ENCODE measurements around the gene ARHGAP25.
A peak's percentile ranks its signal among the peaks of the same experiment; 100 is the strongest.

ARHGAP25 gene

DNA sequence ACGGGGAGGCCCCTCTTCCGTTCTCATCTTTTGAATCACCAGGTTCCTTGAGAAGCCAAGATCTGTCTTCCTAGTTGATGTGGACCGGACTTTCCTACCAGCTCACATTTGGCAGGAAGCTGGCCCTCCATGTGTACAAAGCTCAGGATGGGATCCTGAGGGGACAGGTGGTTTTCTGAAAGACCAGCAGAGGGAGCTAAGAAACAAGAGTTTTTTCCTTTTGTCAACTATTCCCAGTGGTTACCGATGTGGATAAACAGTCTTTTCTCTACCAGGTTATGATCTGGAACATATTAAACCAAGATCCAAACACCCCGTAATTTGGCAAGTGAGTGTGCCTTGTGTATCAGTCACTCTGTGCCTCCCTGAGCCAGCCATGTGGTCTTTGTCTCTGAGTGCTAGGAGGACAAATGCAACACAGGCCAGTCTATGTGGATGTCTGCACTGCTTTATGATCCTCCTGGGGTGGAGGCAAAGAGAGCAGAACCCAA is 25.1 kb upstream of the ARHGAP25 start:
- no peak for TF ChIP-seq ZNF274 (IDR thresholded peaks at IDR 0.05; ENCODE audit: low read depth, low read length)
- H3K4me3 ChIP-seq (ENCODE audit: low read length): no peak overlapping the region

DNA sequence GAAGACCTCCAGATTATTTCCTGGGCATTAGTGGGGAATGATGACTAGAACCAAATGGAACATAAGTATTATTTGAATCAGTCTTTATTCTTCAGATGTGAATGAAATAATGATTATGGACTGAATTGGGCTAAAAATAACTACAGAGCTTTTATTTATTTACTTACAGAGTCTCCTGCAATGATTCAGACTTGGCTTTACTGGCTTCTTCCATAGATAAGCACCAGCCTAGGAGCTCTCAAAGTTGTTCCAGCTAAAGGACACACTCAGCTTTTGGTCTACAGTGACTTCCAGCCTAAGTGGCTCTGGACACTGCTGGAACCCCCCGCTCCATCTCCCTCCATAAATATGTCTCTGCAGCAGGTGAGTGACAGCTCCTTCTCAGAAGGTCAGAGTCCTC is 24.3 kb upstream of the ARHGAP25 start:
- no peak overlapping the region for H3K4me3 ChIP-seq (ENCODE audit: low read length)
- TF ChIP-seq ZNF274 (IDR thresholded peaks at IDR 0.05; ENCODE audit: low read depth, low read length): no peak

DNA sequence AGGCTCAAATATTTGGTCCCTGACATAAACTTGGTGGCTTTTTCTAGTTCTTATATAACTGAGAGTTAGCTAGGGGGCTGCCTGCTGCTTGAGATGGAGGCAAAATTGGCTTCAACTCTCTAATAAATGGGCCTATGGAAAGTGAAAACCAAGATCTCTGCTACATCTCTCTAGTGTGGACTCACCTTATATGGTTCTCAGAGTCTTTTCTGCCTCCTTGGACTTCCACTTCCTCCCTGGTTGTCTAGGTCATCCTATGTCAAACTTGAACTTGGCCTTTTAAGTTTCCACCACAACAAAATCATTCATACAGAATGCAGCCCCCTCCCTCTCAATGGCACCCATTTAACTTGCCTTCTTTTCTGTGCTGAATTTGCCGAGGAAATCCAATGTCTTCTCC is 23.9 kb upstream of the ARHGAP25 start:
- no peak for TF ChIP-seq ZNF274 (IDR thresholded peaks at IDR 0.05; ENCODE audit: low read depth, low read length)

DNA sequence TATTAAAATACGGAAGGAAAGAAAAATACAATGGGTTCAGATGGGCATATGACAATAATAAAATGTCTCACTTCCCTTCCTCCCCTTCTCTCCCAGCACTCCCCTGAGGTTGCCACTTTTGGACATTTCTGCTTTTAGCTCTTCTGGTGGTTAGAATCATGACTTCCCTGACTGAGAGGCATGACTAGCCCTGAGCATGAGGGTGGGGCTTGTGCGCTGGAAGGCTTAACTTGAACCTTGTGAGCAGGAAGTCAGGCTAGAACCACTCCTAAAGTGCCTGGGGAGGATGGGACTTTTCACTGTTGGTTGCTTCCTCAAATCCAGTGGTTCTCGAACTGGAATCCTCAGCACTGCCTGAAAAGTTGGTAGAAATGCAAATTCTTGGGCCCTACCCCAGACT is 19.7 kb upstream of the ARHGAP25 start:
- peak overlapping the region; percentile 13; the same call in 1 of the 2 replicates for H3K4me3 ChIP-seq (ENCODE audit: low read length)

More for the DNA sequence above, 23.9 kb upstream of the ARHGAP25 start:
- H3K4me3 ChIP-seq (ENCODE audit: low read length): no peak overlapping the region

DNA sequence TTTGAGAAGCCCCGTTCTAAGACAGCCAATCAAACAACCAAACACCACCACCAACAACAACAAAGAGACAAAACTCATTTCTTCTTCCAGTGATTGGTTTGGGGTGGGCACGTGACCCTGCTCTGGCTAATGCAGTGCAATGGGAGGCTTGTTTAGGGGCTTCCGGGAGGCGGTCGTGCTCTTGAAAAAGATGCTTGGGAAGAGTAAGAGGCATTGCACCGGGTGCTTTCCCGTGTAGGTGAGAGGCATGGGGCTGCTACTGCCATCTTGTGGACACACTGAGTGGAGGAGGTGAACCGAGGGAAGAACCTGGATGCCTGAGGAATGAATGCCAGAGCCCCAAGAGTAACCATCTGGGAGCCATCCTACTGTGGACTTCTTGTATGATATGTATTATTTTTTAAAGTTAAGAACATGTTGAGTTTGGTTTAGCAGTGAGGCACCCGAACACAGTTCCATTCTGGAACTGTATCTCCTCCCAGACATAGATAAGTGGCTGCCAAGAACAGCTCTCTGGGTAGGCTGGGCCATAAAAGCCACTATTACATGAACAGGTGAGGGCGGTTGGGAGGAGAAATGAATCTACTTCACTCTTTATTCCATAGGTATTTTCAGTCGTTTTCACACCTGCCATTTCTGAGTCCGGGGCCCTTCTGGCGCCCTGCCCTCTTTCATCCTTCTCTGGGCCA is 19.1 kb upstream of the ARHGAP25 start:
- peak overlapping the region; percentile 13; the same call in 1 of the 2 replicates for H3K4me3 ChIP-seq (ENCODE audit: low read length)
- TF ChIP-seq ZNF274 (IDR thresholded peaks at IDR 0.05; ENCODE audit: low read depth, low read length): no peak

More for the DNA sequence above, 19.7 kb upstream of the ARHGAP25 start:
- TF ChIP-seq ZNF274 (IDR thresholded peaks at IDR 0.05; ENCODE audit: low read depth, low read length): no peak

DNA sequence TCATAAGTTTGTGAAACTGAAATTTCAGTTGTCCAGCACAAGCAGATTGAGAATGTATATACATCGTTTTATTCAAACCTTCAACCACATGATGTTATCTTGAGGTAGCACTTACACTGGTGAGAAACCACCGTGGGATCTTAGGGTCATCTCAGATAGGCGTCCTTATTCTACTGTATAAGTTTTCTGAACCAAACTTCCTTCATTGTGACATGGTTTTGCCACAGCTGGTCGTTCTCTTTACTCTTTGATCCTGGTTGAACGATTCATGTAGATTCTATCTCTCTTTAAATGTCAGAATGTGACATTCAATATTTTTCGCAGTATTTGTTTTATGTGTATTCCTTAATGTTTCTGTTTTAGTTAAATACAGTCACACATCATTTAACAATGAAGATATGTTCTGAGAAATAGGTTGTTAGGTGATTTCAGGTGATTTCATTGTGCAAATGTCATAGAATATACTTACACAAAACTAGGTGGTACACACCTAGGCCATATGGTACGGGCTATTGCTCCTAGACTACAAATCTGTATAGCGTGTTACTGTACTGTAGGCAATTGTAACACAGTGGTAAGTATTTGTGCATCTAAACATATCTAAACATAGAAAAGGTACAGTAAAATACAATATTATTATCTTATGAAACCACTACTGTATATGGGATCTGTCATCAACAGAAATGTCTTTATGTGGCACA is 17.9 kb upstream of the ARHGAP25 start:
- no peak overlapping the region for H3K4me3 ChIP-seq (ENCODE audit: low read length)
- no peak for TF ChIP-seq ZNF274 (IDR thresholded peaks at IDR 0.05; ENCODE audit: low read depth, low read length)

DNA sequence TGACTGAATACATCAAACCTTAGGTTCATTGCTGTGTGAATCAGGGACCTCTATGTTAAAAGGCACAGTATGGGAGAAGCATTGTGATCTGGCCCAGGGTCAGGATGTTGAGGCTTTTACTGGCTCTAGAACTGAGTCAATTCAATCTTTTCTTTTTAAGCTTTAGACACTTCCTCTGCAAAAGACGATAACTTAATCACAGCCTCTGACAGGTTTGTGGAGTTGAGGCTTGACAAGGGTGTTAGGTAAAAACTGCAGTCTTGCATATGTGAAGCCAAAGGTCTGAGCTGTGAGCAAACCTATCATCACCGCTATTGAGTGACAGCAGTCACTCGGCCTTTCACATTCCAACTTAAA is 17.3 kb upstream of the ARHGAP25 start:
- TF ChIP-seq ZNF274 (IDR thresholded peaks at IDR 0.05; ENCODE audit: low read depth, low read length): no peak
- H3K4me3 ChIP-seq (ENCODE audit: low read length): no peak overlapping the region

DNA sequence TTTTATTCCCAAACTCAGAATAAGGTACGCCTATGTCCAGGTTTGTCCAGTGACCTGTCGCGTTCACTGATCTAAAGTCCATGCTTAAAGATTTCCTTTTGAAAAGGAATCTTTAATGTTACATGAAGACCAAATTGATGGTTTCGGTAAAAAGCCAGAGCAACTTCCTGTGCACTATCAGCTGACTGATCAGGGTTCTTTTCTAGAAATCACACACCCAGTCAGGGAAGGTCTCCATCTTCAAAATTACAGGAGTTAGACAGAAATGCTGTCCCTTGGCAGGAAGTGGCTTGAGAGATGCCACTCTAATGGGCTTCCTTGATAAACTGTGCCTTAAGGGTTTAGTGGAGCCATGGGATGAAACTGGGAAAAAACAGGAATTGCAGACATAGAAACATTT is 14.7 kb upstream of the ARHGAP25 start:
- H3K4me3 ChIP-seq (ENCODE audit: low read length): no peak overlapping the region
- TF ChIP-seq ZNF274 (IDR thresholded peaks at IDR 0.05; ENCODE audit: low read depth, low read length): no peak

DNA sequence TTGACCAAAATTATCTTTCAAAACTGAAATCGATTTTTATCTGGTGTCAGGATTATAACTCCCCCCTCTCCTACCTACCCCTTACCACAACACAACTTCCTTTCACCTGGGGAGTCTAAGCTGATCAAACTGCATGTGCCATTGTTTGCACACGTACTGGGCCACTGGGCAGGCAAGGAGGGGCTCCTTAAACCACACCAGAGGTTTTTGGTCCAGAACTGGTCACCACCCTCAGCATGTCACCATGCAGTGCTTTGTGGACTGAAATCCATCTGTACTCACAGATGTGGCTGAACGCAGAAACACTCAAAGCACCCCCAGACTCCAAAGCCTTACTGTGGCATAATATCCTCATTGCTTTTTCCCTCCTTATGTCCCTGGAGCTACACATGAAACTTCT is 13.9 kb upstream of the ARHGAP25 start:
- TF ChIP-seq ZNF274 (IDR thresholded peaks at IDR 0.05; ENCODE audit: low read depth, low read length): no peak
- no peak overlapping the region for H3K4me3 ChIP-seq (ENCODE audit: low read length)

DNA sequence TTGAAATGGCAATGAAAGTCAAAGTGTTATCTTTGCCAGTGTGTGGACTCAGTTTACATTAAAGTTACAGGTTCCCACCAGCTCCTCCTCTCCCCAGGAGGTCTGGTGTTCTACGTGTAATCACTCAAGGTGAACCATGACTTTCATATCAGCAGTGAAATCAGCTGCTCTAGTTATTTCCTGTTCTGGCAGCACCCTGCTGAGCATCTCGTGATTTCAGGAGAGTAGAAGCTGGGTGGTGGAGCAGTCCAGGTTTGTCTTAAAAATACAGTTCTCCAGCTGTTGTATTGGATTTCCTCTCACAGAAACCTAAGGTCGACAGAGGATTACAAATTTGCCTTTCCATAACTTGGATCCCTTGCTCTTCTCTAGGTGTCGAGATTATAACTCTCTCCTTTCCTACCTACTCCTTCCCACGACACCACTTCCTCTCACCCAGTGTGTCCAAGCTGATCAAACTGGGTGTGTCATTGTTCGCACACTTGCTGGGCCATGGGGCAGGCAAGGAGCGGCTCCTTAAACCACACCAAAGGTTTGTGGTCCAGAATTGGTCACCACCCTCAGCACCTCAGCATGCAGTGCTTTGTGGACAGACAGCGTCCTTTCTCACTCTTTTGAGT is 13.0 kb upstream of the ARHGAP25 start:
- TF ChIP-seq ZNF274 (IDR thresholded peaks at IDR 0.05; ENCODE audit: low read depth, low read length): no peak
- H3K4me3 ChIP-seq (ENCODE audit: low read length): peak overlapping the region; percentile 13; the same call in 1 of the 2 replicates

DNA sequence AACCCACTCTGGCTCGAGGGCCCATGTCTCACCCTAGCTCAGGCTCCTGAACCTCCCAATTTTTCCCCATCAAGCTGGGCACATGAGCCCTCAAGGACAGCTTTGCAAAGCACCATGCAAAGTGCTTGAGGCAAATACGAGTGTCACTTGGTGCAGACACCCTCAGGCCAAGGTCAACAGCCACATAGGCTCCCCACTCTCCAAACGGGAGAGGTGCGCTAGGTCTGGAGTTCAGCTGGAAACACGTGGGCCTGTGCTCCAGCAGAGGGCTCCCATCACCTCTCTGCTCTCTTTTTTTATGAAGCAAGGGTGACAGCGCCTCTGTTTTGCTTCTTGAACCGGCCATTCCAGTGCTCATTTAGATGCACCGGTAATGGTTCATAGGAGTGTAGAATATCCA is 11.9 kb upstream of the ARHGAP25 start:
- no peak overlapping the region for H3K4me3 ChIP-seq (ENCODE audit: low read length)
- no peak for TF ChIP-seq ZNF274 (IDR thresholded peaks at IDR 0.05; ENCODE audit: low read depth, low read length)

DNA sequence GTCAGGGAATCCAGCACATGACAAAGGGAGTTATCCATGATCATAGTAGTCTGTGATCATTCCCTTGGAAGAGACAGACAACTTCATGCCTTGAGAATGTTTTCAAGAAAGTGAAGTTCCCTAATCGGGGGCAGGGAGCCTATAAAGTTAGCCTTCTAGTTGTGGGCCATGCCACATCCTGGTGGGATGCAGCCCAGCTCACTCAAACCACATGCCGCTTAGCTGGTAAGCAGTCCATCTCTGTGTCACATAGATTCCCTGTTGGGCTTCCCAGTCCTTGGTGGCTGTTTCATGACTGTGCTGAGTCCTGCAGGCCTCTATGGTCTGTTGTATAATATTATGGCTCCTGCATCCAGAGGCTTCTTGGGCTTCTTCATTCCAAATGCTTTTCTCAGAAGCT is 11.4 kb upstream of the ARHGAP25 start:
- TF ChIP-seq ZNF274 (IDR thresholded peaks at IDR 0.05; ENCODE audit: low read depth, low read length): no peak

DNA sequence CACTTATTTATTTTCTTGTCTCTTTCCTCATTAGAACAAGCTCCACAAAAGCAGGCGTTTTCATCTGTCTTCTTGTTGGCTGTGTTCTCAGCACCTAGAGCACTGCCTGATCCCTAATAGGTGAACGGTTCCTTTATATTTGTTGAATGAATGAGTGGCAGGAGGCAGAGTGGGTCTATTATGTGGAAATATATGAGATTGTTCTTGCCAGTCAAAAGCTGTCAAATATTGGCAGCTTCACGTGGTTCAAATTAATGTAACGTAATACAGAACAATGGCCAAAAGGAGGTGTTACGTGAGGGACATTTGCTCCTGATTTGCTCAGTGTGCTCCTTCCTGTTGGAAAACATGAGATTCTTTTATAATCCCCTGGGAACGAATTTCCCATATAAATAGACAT is 8.5 kb upstream of the ARHGAP25 start:
- TF ChIP-seq ZNF274 (IDR thresholded peaks at IDR 0.05; ENCODE audit: low read depth, low read length): no peak
- no peak overlapping the region for H3K4me3 ChIP-seq (ENCODE audit: low read length)

More for the DNA sequence above, 11.4 kb upstream of the ARHGAP25 start:
- no peak overlapping the region for H3K4me3 ChIP-seq (ENCODE audit: low read length)

DNA sequence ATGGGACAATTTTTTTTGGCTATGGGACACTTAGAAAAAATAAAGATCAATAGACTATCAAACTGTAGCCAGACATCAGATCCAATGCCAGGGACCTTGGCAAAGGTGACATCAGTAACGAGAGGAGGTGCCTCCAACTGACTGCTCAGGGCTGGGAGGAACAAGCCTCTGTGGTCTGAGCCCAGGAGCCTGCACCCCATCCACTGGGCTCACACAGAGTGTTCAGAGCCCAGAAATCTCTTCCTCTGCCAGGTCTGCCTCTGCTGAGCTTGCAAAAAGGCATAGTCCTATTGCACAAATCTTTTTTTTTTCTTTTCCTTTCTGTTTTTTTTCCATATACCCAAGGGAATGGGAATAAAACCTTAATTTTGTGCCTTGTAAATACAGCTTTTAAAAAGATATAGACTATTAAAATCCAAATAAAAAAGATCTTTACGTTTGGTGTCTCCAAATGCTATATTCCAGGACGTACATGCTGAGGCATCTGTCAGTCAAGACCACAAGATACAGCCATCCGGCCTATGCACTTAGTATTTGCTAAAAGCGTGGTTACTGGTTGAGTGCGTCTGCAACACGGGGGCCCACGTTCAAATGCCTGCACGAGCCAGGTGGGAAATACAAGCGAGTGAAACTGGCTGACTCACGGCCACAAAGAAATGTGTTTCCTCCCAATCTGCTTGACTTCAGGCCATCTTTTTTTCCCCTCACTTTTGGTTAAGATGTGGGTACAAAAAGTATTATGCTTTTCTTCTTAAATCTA is 7.8 kb upstream of the ARHGAP25 start:
- no peak for TF ChIP-seq ZNF274 (IDR thresholded peaks at IDR 0.05; ENCODE audit: low read depth, low read length)
- H3K4me3 ChIP-seq (ENCODE audit: low read length): no peak overlapping the region

Measured in GM08714 (cell line).